WTC11 (cell line): ENCODE measurements around the gene VAMP2. TPM values are rescaled to one million over a fixed set of nuclear protein-coding genes. Genes with fewer than 3 reads are reported as not detected.

Experiments
- ATAC-seq: fragments of 200-7000 bp; cut with Tn5 transposase; 2 replicates; pipeline ENCODE4 v1.10.0; 2021; ENCODE audit warnings: mild to moderate bottlenecking, moderate library complexity
- CTCF ChIA-PET: fragments of 300-600 bp; sonication (Branson Sonifier 250); formaldehyde crosslinking; loops from one replicate; lab custom pipeline; 2021; ENCODE audit warnings: antibody characterized with exemption; lab: Charles Lee
- POLR2A ChIA-PET: fragments of 350-600 bp; sonication (Branson Sonifier 250); formaldehyde crosslinking; loops from one replicate; lab custom pipeline; 2021; ENCODE audit warnings: antibody characterized with exemption; lab: Charles Lee
- DNase-seq: peaks from one replicate; pipeline ENCODE4 v3.0.0; 2021; ENCODE audit warnings: low spot score
- H3K27ac Mint-ChIP-seq: 2 replicates; pipeline ENCODE4 v1.8.0; 2021; ENCODE audit warnings: mixed read lengths
- H3K27me3 Mint-ChIP-seq: 2 replicates; pipeline ENCODE4 v1.8.0; 2021; ENCODE audit warnings: low read depth, mild to moderate bottlenecking, moderate library complexity, mixed read lengths
- H3K36me3 Mint-ChIP-seq: 2 replicates; pipeline ENCODE4 v1.8.0; 2021; ENCODE audit warnings: mixed read lengths
- H3K4me1 Mint-ChIP-seq: 2 replicates; pipeline ENCODE4 v1.8.0; 2022; ENCODE audit warnings: mixed read lengths
- H3K4me3 Mint-ChIP-seq: 2 replicates; pipeline ENCODE4 v1.8.0; 2021; ENCODE audit warnings: mild to moderate bottlenecking, moderate library complexity, mixed read lengths
- H3K9me3 Mint-ChIP-seq: 2 replicates; pipeline ENCODE4 v1.8.0; 2021; ENCODE audit warnings: mixed read lengths
- ARID4B ChIP-seq: sonication (generic); formaldehyde crosslinking; IDR thresholded peaks from 2 replicates; pipeline ENCODE4 v1.8.0; 2023; ENCODE audit warnings: missing genetic modification reagents, mild to moderate bottlenecking, borderline replicate concordance
- CREM ChIP-seq: sonication (generic); formaldehyde crosslinking; IDR thresholded peaks from 2 replicates; pipeline ENCODE4 v1.8.1; 2022; ENCODE audit warnings: mild to moderate bottlenecking, missing genetic modification reagents, moderate library complexity
- FOXK1 ChIP-seq: sonication (generic); formaldehyde crosslinking; IDR thresholded peaks from 2 replicates; pipeline ENCODE4 v1.8.0; 2022; ENCODE audit warnings: mild to moderate bottlenecking, moderate library complexity, missing genetic modification reagents
- IRF2 ChIP-seq: sonication (generic); formaldehyde crosslinking; IDR thresholded peaks from 2 replicates; pipeline ENCODE4 v1.8.0; 2022; ENCODE audit warnings: low read depth, missing genetic modification reagents, borderline replicate concordance
- JAZF1 ChIP-seq: fragments of 250-450 bp; sonication (Bioruptor Pico); IDR thresholded peaks from 2 replicates; pipeline ENCODE4 v1.9.0; 2021; ENCODE audit warnings: moderate library complexity, mild to moderate bottlenecking, inconsistent platforms
- MAX ChIP-seq: sonication (generic); formaldehyde crosslinking; IDR thresholded peaks from 2 replicates; pipeline ENCODE4 v1.8.0; 2022; ENCODE audit warnings: mild to moderate bottlenecking, missing genetic modification reagents
- OVOL2 ChIP-seq: fragments of 250-450 bp; sonication (Bioruptor Pico); IDR thresholded peaks from 2 replicates; pipeline ENCODE4 v1.9.0; 2021; ENCODE audit warnings: mild to moderate bottlenecking, borderline replicate concordance
- PRRX2 ChIP-seq: fragments of 250-450 bp; sonication (Bioruptor Pico); IDR thresholded peaks from 2 replicates; pipeline ENCODE4 v1.8.0; 2021; ENCODE audit warnings: mild to moderate bottlenecking
- ZNF138 ChIP-seq: sonication (generic); formaldehyde crosslinking; conservative IDR thresholded peaks from 2 replicates; pipeline ENCODE4 v1.8.1; 2022; ENCODE audit warnings: mild to moderate bottlenecking, moderate library complexity, missing genetic modification reagents
- ZNF232 ChIP-seq: sonication (generic); formaldehyde crosslinking; IDR thresholded peaks from 2 replicates; pipeline ENCODE4 v1.8.0; 2022; ENCODE audit warnings: mild to moderate bottlenecking, missing genetic modification reagents
- ZNF263 ChIP-seq: sonication (generic); formaldehyde crosslinking; IDR thresholded peaks from 2 replicates; pipeline ENCODE4 v1.8.1; 2022; ENCODE audit warnings: low read depth, mild to moderate bottlenecking, moderate library complexity, missing genetic modification reagents
- ZNF671 ChIP-seq: fragments of 250-450 bp; sonication (Bioruptor Pico); IDR thresholded peaks from 2 replicates; pipeline ENCODE4 v1.8.0; 2021; ENCODE audit warnings: mild to moderate bottlenecking
- total RNA-seq: library from RNA; stranded (reverse); gene quantifications from 3 replicates; pipeline ENCODE4 v1.2.3, GENCODE V29; 2021
- TF ChIP-seq, protein P1 (sequence below): sonication (generic); formaldehyde crosslinking; IDR thresholded peaks from 2 replicates; pipeline ENCODE4 v1.8.1; 2023; ENCODE audit warnings: mild to moderate bottlenecking, missing genetic modification reagents, borderline replicate concordance
- TF ChIP-seq, protein P2 (sequence below): fragments of 250-450 bp; sonication (Bioruptor Pico); IDR thresholded peaks from 2 replicates; pipeline ENCODE4 v1.8.0; 2021; ENCODE audit warnings: mild to moderate bottlenecking
- TF ChIP-seq, protein P3 (sequence below): fragments of 250-450 bp; sonication (Bioruptor Pico); IDR thresholded peaks from 2 replicates; pipeline ENCODE4 v1.9.0; 2021; ENCODE audit warnings: mild to moderate bottlenecking

VAMP2 gene
- total RNA-seq, 1 experiment from 2014 or later: 27.4 TPM

DNA sequence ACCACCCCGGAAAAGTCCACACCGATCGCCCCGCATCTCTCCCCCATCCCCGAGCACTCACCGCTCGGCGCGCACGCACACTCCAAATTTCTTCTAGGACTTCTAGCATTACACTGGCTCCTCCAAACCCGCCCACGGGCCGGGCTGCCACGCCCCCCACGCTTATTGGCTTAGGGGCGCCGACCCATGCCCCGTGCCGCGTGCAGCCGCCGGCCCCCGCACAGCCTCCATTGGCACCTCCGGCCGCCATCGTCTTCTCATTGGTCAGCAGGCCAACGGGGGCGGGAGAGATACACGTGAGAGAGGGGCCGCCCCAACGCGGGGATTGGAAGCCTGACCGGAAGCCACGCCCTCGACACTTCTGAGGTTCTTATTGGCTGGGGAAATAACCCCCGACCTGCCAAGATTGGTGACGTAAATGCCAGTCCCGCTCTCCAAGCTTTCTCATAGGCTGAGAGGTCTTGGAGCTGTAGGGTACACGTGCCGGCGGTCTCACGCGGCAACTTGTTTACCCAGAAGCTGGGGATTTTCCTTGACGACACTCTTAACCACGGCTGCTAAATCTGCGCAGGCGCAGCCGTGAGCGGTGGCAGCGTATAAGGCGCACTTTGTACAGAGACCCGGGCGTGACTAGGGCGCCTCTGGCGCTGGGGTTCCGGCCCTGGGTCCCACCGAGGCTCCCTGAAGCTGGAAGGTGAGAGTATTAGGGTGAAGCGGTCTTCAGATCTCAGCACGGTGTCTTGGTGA, 6.3 kb downstream of the VAMP2 start (continued):
- TF ChIP-seq, protein P1, sequence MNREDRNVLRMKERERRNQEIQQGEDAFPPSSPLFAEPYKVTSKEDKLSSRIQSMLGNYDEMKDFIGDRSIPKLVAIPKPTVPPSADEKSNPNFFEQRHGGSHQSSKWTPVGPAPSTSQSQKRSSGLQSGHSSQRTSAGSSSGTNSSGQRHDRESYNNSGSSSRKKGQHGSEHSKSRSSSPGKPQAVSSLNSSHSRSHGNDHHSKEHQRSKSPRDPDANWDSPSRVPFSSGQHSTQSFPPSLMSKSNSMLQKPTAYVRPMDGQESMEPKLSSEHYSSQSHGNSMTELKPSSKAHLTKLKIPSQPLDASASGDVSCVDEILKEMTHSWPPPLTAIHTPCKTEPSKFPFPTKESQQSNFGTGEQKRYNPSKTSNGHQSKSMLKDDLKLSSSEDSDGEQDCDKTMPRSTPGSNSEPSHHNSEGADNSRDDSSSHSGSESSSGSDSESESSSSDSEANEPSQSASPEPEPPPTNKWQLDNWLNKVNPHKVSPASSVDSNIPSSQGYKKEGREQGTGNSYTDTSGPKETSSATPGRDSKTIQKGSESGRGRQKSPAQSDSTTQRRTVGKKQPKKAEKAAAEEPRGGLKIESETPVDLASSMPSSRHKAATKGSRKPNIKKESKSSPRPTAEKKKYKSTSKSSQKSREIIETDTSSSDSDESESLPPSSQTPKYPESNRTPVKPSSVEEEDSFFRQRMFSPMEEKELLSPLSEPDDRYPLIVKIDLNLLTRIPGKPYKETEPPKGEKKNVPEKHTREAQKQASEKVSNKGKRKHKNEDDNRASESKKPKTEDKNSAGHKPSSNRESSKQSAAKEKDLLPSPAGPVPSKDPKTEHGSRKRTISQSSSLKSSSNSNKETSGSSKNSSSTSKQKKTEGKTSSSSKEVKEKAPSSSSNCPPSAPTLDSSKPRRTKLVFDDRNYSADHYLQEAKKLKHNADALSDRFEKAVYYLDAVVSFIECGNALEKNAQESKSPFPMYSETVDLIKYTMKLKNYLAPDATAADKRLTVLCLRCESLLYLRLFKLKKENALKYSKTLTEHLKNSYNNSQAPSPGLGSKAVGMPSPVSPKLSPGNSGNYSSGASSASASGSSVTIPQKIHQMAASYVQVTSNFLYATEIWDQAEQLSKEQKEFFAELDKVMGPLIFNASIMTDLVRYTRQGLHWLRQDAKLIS: no peak
- TF ChIP-seq, protein P2, sequence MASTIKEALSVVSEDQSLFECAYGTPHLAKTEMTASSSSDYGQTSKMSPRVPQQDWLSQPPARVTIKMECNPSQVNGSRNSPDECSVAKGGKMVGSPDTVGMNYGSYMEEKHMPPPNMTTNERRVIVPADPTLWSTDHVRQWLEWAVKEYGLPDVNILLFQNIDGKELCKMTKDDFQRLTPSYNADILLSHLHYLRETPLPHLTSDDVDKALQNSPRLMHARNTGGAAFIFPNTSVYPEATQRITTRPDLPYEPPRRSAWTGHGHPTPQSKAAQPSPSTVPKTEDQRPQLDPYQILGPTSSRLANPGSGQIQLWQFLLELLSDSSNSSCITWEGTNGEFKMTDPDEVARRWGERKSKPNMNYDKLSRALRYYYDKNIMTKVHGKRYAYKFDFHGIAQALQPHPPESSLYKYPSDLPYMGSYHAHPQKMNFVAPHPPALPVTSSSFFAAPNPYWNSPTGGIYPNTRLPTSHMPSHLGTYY: no peak
- peak; percentile 78 for TF ChIP-seq CREM (CRISPR knock-in tag)
- TF ChIP-seq ZNF263 (CRISPR knock-in tag): 0 out of 2 replicates have a peak, but pooled peaks have one; percentile 34
- TF ChIP-seq FOXK1 (CRISPR knock-in tag): peak; percentile 97
- peak; percentile 32; the same call in 1 of the 2 replicates for TF ChIP-seq ARID4B (CRISPR knock-in tag)
- TF ChIP-seq IRF2 (CRISPR knock-in tag): no peak
- no peak for TF ChIP-seq PRRX2 (CRISPR knock-in tag)
- TF ChIP-seq MAX (CRISPR knock-in tag): peak; percentile 97

GRCh38 chr17:8155996-8156245, 6.8 kb downstream of the VAMP2 start:
- ATAC-seq (no peak), DNase-seq (no peak)
- no peaks in the 10 kb centered on the region for H3K9me3 Mint-ChIP-seq
- no peaks in the 10 kb centered on the region; the same call in 1 of the 2 replicates for H3K36me3 Mint-ChIP-seq
- ChIA-PET CTCF (interaction anchor here (1.1 to 2.7 kb wide), 8 partner anchors 17 to 98 kb away, joined by 4 to 14 read pairs (median 9); partner anchors contain the start of gene ALOXE3), POLR2A (interaction anchor here (0.7 to 2.5 kb wide), 8 partner anchors 17 to 469 kb away, joined by 3 to 22 read pairs (median 5); partner anchors contain the start of genes AURKB, BORCS6, HES7 and TP53)
- H3K27me3 Mint-ChIP-seq: peaks cover 3% of the 10 kb centered on the region; the same call in 1 of the 2 replicates
- H3K4me1 Mint-ChIP-seq: peaks cover 27% of the 10 kb centered on the region
- TF ChIP-seq ZNF232 (CRISPR knock-in tag): no peak
- TF ChIP-seq JAZF1 (CRISPR knock-in tag): no peak
- TF ChIP-seq ZNF138 (CRISPR knock-in tag): no peak
- TF ChIP-seq, protein P3, sequence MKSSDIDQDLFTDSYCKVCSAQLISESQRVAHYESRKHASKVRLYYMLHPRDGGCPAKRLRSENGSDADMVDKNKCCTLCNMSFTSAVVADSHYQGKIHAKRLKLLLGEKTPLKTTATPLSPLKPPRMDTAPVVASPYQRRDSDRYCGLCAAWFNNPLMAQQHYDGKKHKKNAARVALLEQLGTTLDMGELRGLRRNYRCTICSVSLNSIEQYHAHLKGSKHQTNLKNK (CRISPR knock-in tag): no peak
- no peak for TF ChIP-seq OVOL2 (CRISPR knock-in tag)
- 0 out of 2 replicates have a peak, but pooled peaks have one; percentile 17 for TF ChIP-seq ZNF671 (CRISPR knock-in tag)
- no peak overlapping the region for H3K4me3 Mint-ChIP-seq
- H3K27ac Mint-ChIP-seq: no peak overlapping the region
